ENCODE measurements around the gene SLC40A1. TPM values are rescaled to one million over a fixed set of nuclear protein-coding genes. Genes with fewer than 3 reads are reported as not detected.

The SLC40A1 gene
- total and polyA plus RNA-seq, 2 of the 8 experiments (the other 6 are each of a cell fraction or from before 2014, with no cell fraction given) = 0.03 TPM; not detected in 1

DNA sequence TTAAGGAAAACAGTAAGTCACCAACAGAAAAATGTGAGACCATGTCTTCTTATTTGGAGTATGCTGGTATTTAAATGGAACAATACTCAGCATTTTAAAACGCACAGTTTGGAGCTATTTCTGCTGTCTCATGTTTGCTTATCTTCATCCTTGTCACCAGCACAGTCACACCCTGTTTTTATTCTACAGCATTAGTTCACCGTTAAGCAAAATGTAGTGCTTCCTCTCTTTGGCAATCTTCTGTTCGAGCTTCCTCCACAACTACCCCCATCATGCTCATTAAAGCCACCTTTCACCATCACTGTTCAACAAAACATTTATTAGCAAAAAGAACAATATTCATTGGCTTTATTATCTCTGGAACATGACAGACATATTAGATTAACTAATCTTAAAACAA is 64.0 kb downstream of the SLC40A1 start:
- POLR2A ChIA-PET (ENCODE audit: partially characterized antibody) = no interaction called here
- Histone ChIP-seq H4K91ac (replicated peaks; ENCODE audit: insufficient read length, low read length) (no peak overlapping the region), H3K36me3 (ENCODE audit: control insufficient read depth in 2 of 4, insufficient read depth in 4 of 4, low read length in 3 of 4) (no peaks in the 10 kb centered on the region), H3K56ac (replicated peaks; ENCODE audit: insufficient read length, low read depth, low read length) (no peak overlapping the region), H3K79me2 (ENCODE audit: control insufficient read depth in 1 of 2, insufficient read depth in 2 of 2, low read length in 2 of 2) (no peaks in the 10 kb centered on the region), H2AK5ac (ENCODE audit: low read depth, low read length) (no peak overlapping the region), H3K27ac (ENCODE audit: low read depth, low read length) (no peak overlapping the region), H3K18ac (ENCODE audit: extremely low read depth, low read length) (no peak overlapping the region), H3K4me3 (ENCODE audit: extremely low read depth in 1 of 4, insufficient read depth in 2 of 4, low read depth in 3 of 4, low read length in 4 of 4) (no peak overlapping the region), H2BK20ac (ENCODE audit: low read length) (no peak overlapping the region), H3K23ac (ENCODE audit: insufficient read length) (no peak overlapping the region), H4K8ac (ENCODE audit: extremely low read depth, insufficient read depth, low read length) (no peak overlapping the region), H3K4me1 (replicated peaks in 1 of 4; ENCODE audit: control insufficient read depth in 3 of 4, insufficient read depth in 4 of 4, low read length in 3 of 4) (no peaks in the 10 kb centered on the region), H4K20me1 (replicated peaks in 1 of 2; ENCODE audit: control insufficient read depth in 1 of 2, insufficient read depth in 2 of 2, low read length in 2 of 2) (no peaks in the 10 kb centered on the region), H2BK12ac (ENCODE audit: low read depth, low read length) (no peak overlapping the region), H2BK120ac (replicated peaks; ENCODE audit: low read depth, low read length) (no peak overlapping the region), H3K23me2 (ENCODE audit: low read depth, low read length) (no peaks in the 10 kb centered on the region), H2BK15ac (ENCODE audit: low read length) (no peak overlapping the region), H3K4me2 (ENCODE audit: insufficient read depth in 1 of 2, low read depth in 2 of 2, low read length in 2 of 2) (no peak overlapping the region), H3K79me1 (ENCODE audit: low read depth, low read length) (no peaks in the 10 kb centered on the region), H2AFZ (ENCODE audit: low read length) (no peak overlapping the region), H3K9ac (replicated peaks in 1 of 4; ENCODE audit: extremely low read depth in 1 of 4, low read depth in 3 of 4, low read length in 3 of 4) (no peak overlapping the region), H2BK5ac (ENCODE audit: low read depth, low read length) (no peak overlapping the region), H4K5ac (ENCODE audit: insufficient read length, low read depth, low read length) (no peak overlapping the region), H3K27me3 (replicated peaks in 1 of 4; ENCODE audit: control insufficient read depth in 3 of 4, extremely low read depth in 1 of 4, insufficient read depth in 3 of 4, low read length in 3 of 4) (no peaks in the 10 kb centered on the region), H3K4ac (replicated peaks; ENCODE audit: insufficient read length, low read depth, low read length) (no peak overlapping the region), H3K9me3 (ENCODE audit: insufficient read depth in 2 of 2, low read depth in 1 of 2, low read length in 1 of 2) (no peaks in the 10 kb centered on the region), H3K14ac (ENCODE audit: insufficient read length) (no peak overlapping the region)
- no peak for DNase-seq (ENCODE audit: low read depth in 1 of 2, low spot score in 2 of 2)
- 85% methylated on average over 3 of the region's 3 CpGs; no CpG with 5 or more reads in 1 of the 2 experiments for WGBS, 2 experiments (ENCODE audit: extremely low coverage in 1 of 2, insufficient coverage in 1 of 2, insufficient read length in 1 of 2, insufficient replicate concordance in 2 of 2, low coverage in 1 of 2, low lambda C conversion rate in 2 of 2, missing lambda C conversion rate in 1 of 2)
- no peak for FAIRE-seq
- CTCF ChIA-PET (ENCODE audit: partially characterized antibody) = no interaction called here
- TF ChIP-seq CBX8 (IDR thresholded peaks at IDR 0.05; ENCODE audit: borderline replicate concordance, low read depth, low read length) = no peak
- no peak for TF ChIP-seq TBP (IDR thresholded peaks at IDR 0.05; ENCODE audit: low read depth, low read length)
- TF ChIP-seq, protein P1, sequence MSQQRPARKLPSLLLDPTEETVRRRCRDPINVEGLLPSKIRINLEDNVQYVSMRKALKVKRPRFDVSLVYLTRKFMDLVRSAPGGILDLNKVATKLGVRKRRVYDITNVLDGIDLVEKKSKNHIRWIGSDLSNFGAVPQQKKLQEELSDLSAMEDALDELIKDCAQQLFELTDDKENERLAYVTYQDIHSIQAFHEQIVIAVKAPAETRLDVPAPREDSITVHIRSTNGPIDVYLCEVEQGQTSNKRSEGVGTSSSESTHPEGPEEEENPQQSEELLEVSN (IDR thresholded peaks at IDR 0.05) = no peak
- no peak for TF ChIP-seq RAD21 (IDR thresholded peaks at IDR 0.05 in 1 of 2, conservative IDR thresholded peaks at IDR 0.05 in 1 of 2; ENCODE audit: low read depth in 2 of 2, low read length in 2 of 2)
- TF ChIP-seq YY1 (IDR thresholded peaks at IDR 0.05; ENCODE audit: low read depth, low read length) = no peak
- TF ChIP-seq HDAC2 (IDR thresholded peaks at IDR 0.05; ENCODE audit: borderline replicate concordance in 1 of 2, low read depth in 2 of 2, low read length in 2 of 2) = no peak

Measured in H1 (cell line).